ENCODE data around the gene LAPTM4A. TPM values are rescaled to one million over a fixed set of nuclear protein-coding genes. Genes with fewer than 3 reads are reported as not detected.

LAPTM4A gene
- polyA plus RNA-seq, 1 donor (not counting 4 experiments of a cell fraction or from before 2014, with no cell fraction given), result 509 TPM

DNA sequence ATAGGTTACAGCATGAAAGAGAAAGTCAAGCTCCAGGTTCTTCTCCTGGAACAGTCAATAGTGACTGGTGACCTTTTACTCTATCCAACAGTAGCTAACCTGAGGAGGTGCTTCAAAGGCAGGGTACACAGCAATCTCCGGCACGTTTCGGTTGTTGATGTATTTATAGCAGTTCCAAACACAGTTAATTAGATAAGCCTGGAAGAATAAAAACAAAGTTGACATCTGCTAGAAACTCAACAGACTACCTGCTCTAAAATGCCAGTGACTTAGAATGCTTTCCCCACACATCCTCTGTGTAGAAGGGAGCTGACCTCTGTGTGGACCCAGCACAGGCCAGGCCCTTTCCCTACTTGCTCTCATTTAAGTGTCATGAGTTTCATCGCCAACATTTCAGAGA is 17.2 kb downstream of the LAPTM4A start:
- H3K4me2 ChIP-seq (ENCODE audit: control insufficient read depth, extremely low read depth, insufficient read depth, low read depth, low read length), result no peak overlapping the region
- no peaks in the 10 kb centered on the region for H3K9me3 ChIP-seq (ENCODE audit: control insufficient read depth, low read depth, low read length)
- no peaks in the 10 kb centered on the region for H3K27me3 ChIP-seq (ENCODE audit: control insufficient read depth, extremely low read depth, insufficient read depth, low read length)
- H3K9ac ChIP-seq (ENCODE audit: control insufficient read depth, extremely low read depth, insufficient read depth, low read length), result no peak overlapping the region
- no peaks in the 10 kb centered on the region for H4K20me1 ChIP-seq (ENCODE audit: control insufficient read depth, extremely low read depth, insufficient read depth, low read length)
- H3K79me2 ChIP-seq (ENCODE audit: control insufficient read depth, insufficient read depth, low read length), result peaks cover 11% of the 10 kb centered on the region
- peaks cover 12 to 40% of the 10 kb centered on the region in 2 experiments for H3K36me3 ChIP-seq (ENCODE audit: control insufficient read depth in 2 of 2, extremely low read depth in 1 of 2, insufficient read depth in 2 of 2, low read length in 2 of 2)
- H3K9me1 ChIP-seq (ENCODE audit: control insufficient read depth, extremely low read depth, insufficient read depth, low read length), result no peaks in the 10 kb centered on the region
- dilution Hi-C loops (cut with MboI; ENCODE audit: extremely low pct_ligation_motif_present, low sequenced_read_pairs), result no loop called here
- no peak overlapping the region for H3K4me3 ChIP-seq (ENCODE audit: control insufficient read depth in 2 of 3, extremely low read depth in 1 of 3, insufficient read depth in 2 of 3, low read depth in 1 of 3, low read length in 3 of 3)
- DNase-seq (ENCODE audit: low read depth, low spot score) (no peak), FAIRE-seq (no peak)
- TF ChIP-seq, protein P1, sequence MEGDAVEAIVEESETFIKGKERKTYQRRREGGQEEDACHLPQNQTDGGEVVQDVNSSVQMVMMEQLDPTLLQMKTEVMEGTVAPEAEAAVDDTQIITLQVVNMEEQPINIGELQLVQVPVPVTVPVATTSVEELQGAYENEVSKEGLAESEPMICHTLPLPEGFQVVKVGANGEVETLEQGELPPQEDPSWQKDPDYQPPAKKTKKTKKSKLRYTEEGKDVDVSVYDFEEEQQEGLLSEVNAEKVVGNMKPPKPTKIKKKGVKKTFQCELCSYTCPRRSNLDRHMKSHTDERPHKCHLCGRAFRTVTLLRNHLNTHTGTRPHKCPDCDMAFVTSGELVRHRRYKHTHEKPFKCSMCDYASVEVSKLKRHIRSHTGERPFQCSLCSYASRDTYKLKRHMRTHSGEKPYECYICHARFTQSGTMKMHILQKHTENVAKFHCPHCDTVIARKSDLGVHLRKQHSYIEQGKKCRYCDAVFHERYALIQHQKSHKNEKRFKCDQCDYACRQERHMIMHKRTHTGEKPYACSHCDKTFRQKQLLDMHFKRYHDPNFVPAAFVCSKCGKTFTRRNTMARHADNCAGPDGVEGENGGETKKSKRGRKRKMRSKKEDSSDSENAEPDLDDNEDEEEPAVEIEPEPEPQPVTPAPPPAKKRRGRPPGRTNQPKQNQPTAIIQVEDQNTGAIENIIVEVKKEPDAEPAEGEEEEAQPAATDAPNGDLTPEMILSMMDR (optimal IDR thresholded peaks at IDR 0.05 in 1 of 3, IDR thresholded peaks at IDR 0.05 in 1 of 3, conservative IDR thresholded peaks at IDR 0.05 in 1 of 3; ENCODE audit: extremely low read depth in 1 of 3, insufficient read depth in 2 of 3, low read length in 3 of 3), result no peak
- H2AFZ ChIP-seq (ENCODE audit: control insufficient read depth, low read length), result no peak overlapping the region
- H3K27ac ChIP-seq (ENCODE audit: control insufficient read depth, insufficient read depth, low read length), result no peak overlapping the region
- no peaks in the 10 kb centered on the region for H3K4me1 ChIP-seq (ENCODE audit: control insufficient read depth, extremely low read depth, insufficient read depth, low read length)

DNA sequence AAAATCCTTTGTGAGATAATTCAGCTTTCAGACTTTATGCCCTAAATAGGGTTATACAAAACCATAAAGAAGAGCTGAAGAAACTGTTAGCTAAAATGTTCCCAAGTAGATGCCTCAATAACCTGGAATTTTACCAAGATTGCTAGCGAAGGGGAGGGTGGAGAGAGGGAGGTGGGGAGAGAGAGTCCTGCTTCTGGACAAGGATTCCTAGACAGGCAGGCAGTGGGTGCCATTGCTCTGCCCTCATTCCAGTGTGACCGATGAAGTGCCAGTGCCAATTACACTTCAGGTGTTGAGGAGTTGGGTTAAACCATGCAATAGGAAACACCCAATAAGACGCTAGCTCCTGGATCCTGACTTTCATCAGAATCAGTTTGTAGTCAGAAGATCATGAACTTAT is 18.1 kb downstream of the LAPTM4A start:
- Histone ChIP-seq H3K4me1 (ENCODE audit: control insufficient read depth, extremely low read depth, insufficient read depth, low read length) (no peaks in the 10 kb centered on the region), H3K27me3 (ENCODE audit: control insufficient read depth, extremely low read depth, insufficient read depth, low read length) (no peaks in the 10 kb centered on the region), H3K36me3 (ENCODE audit: control insufficient read depth in 2 of 2, extremely low read depth in 1 of 2, insufficient read depth in 2 of 2, low read length in 2 of 2) (peaks cover 12 to 41% of the 10 kb centered on the region in 2 experiments), H3K9me1 (ENCODE audit: control insufficient read depth, extremely low read depth, insufficient read depth, low read length) (no peaks in the 10 kb centered on the region), H3K4me2 (ENCODE audit: control insufficient read depth, extremely low read depth, insufficient read depth, low read depth, low read length) (no peak overlapping the region), H3K9ac (ENCODE audit: control insufficient read depth, extremely low read depth, insufficient read depth, low read length) (no peak overlapping the region), H2AFZ (ENCODE audit: control insufficient read depth, low read length) (no peak overlapping the region), H3K27ac (ENCODE audit: control insufficient read depth, insufficient read depth, low read length) (no peak overlapping the region), H3K9me3 (ENCODE audit: control insufficient read depth, low read depth, low read length) (no peaks in the 10 kb centered on the region), H3K4me3 (ENCODE audit: control insufficient read depth in 2 of 3, extremely low read depth in 1 of 3, insufficient read depth in 2 of 3, low read depth in 1 of 3, low read length in 3 of 3) (no peak overlapping the region), H3K79me2 (ENCODE audit: control insufficient read depth, insufficient read depth, low read length) (peaks cover 5% of the 10 kb centered on the region), H4K20me1 (ENCODE audit: control insufficient read depth, extremely low read depth, insufficient read depth, low read length) (no peaks in the 10 kb centered on the region)
- dilution Hi-C loops (cut with MboI; ENCODE audit: extremely low pct_ligation_motif_present, low sequenced_read_pairs), result no loop called here
- TF ChIP-seq, protein P1 (optimal IDR thresholded peaks at IDR 0.05 in 1 of 3, IDR thresholded peaks at IDR 0.05 in 1 of 3, conservative IDR thresholded peaks at IDR 0.05 in 1 of 3; ENCODE audit: extremely low read depth in 1 of 3, insufficient read depth in 2 of 3, low read length in 3 of 3), result no peak
- no peak for TF ChIP-seq EZH2 (IDR thresholded peaks at IDR 0.05; ENCODE audit: low read length)
- FAIRE-seq (no peak), DNase-seq (ENCODE audit: low read depth, low spot score) (no peak)

All from keratinocyte (primary cell).